Adrenal gland (tissue), 12 donors: Measurements from ENCODE around the gene GPR35. TPM values are rescaled to one million over a fixed set of nuclear protein-coding genes. Genes with fewer than 3 reads are reported as not detected.

Experiments used
- DNase-seq, 7 donors: peaks; one replicate each; pipeline ENCODE4 v3.0.0-alpha.2; 2019 to 2020
- H3K27ac ChIP-seq, 5 donors: fragments of 200-600 bp; sonication (generic) in 4 of 5; 1 replicate in 3 of 5; 2 replicates in 2 of 5; pipeline versions ENCODE4 v1.5.1 to v1.8.0; 2016 to 2020; ENCODE audit warnings: mild to moderate bottlenecking in 1 of 5
- H3K27me3 ChIP-seq: fragments of 200-600 bp; 2 replicates; pipeline ENCODE4 v1.8.0; 2021
- H3K36me3 ChIP-seq, 2 donors: fragments of 200-600 bp; replicated peaks in 1 of 2; 1 replicate in 1 of 2; 2 replicates in 1 of 2; pipeline versions ENCODE4 v1.5.1 to v1.8.0; 2018 to 2022
- H3K4me1 ChIP-seq, 2 donors: fragments of 200-600 bp; replicated peaks in 1 of 2; 1 replicate in 1 of 2; 2 replicates in 1 of 2; pipeline versions ENCODE4 v1.5.1 to v1.8.0; 2018 to 2021
- H3K4me3 ChIP-seq, 4 donors: fragments of 200-600 bp; sonication (generic) in 3 of 4; one replicate each; pipeline ENCODE4 v1.5.1; 2016 to 2018
- H3K9me3 ChIP-seq, 3 donors: fragments of 200-600 bp; sonication (generic) in 1 of 3; replicated peaks in 1 of 3; 1 replicate in 2 of 3; 2 replicates in 1 of 3; pipeline versions ENCODE4 v1.5.1 to v1.8.0; 2016 to 2021
- POLR2A ChIP-seq, 2 donors: fragments of 450-650 bp; IDR thresholded peaks; one replicate each; pipeline ENCODE4 v1.6.1; 2017; ENCODE audit warnings: antibody characterized with exemption in 2 of 2, mild to moderate bottlenecking in 2 of 2, moderate library complexity in 1 of 2
- WGBS, 4 donors: extraction: QIAGEN DNeasy Blood & Tissue Kit in 2 of 4; methylation state at CpG; one replicate each; pipeline versions ENCODE4 v1.1.5 to v1.1.7; 2013 to 2017; 5-methylcytosine and 5-hydroxymethylcytosine counted together
- intact Hi-C, 2 donors: fragments of 100-400 bp; cut with DNase I; formaldehyde crosslinking; loops; one replicate each; pipeline versions ENCODE4 v1.14.1 to v1.15.0; 2022 to 2023
- polyA plus RNA-seq, 3 donors: library from polyadenylated mRNA; stranded (reverse); fragments of 200-250 nt in 2 of 3; fragments of 350-450 nt in 1 of 3; fragmentation: Illumina TruSeq in 1 of 3; extraction: RNeasy Lipid Tissue Mini Kit (QIAGEN cat#74804) in 1 of 3; gene quantifications; one replicate each; pipeline ENCODE4 v1.2.3, GENCODE V29; 2013 to 2014
- total RNA-seq, 9 donors: library from RNA; depleted of rRNA in 4 of 9; stranded (reverse); fragments of >200 nt in 4 of 9; fragments of 120-200 nt in 1 of 9; fragmentation: NEBNext Ultra II Directional in 1 of 9; extraction: Animal tissue kit (Norgen Biotek cat#: 25700) in 1 of 9; gene quantifications; one replicate each; pipeline versions ENCODE4 v1.1.0 to v1.2.4, GENCODE V29; 2013 to 2023
- TF ChIP-seq, protein P1 (sequence below), 6 experiments: fragments of 450-650 bp in 4 of 6; fragments of 200-600 bp in 2 of 6; sonication (generic) in 1 of 6; IDR thresholded peaks; 1 replicate in 5 of 6; 2 replicates in 1 of 6; pipeline versions ENCODE4 v1.5.1 to v1.8.0; 2016 to 2021; ENCODE audit warnings: antibody characterized with exemption in 6 of 6, mild to moderate bottlenecking in 2 of 6, moderate library complexity in 1 of 6
- donor health status: healthy with polysubstance abuse.
- donor health status: Bipolar disorder and iron deficiency.
- donor health status: DM: yes; HTN: yes; CAD: no.
- donor health status: DM: no; HTN: no; CAD: no.
- donor health status: DM: no; HTN: no; CAD: no.
- donor health status: DM: yes; HTN: yes; CAD: no.

The GPR35 gene
- total and polyA plus RNA-seq, 12 donors: 0.07 to 5.7 (median 1.0) TPM; not detected in 1

DNA sequence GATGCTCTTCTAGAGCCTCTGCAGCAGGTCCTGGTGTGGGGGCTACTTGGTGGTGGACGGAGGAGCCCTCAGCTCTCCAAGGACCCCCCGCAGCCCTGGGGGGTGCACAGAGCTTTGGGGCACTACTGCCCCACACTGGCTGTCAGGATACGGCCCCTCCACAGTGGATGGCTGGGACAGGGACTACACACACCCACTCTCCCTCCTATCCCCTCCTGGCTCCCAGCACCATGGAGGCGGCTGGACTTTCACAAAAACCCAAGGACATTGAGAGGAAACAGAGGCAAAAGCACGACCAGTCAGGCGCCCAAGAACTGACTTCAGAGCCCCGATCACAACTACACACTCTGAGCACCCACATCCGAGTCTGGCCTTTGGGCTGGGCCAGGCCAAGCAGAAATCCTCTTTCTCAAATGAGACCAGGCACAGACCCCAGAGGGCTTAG lies 12.6 kb downstream of the GPR35 start:
- intact Hi-C loops: no loop called here
- Histone ChIP-seq H3K4me3 (no peak overlapping the region), H3K9me3 (no peaks in the 10 kb centered on the region), H3K36me3 (no peaks in the 10 kb centered on the region), H3K27me3 (no peaks in the 10 kb centered on the region), H3K27ac (no peak overlapping the region), H3K4me1 (no peaks in the 10 kb centered on the region)
- no peak for DNase-seq
- TF ChIP-seq POLR2A (IDR thresholded peaks at IDR 0.05): no peak
- TF ChIP-seq, protein P1, sequence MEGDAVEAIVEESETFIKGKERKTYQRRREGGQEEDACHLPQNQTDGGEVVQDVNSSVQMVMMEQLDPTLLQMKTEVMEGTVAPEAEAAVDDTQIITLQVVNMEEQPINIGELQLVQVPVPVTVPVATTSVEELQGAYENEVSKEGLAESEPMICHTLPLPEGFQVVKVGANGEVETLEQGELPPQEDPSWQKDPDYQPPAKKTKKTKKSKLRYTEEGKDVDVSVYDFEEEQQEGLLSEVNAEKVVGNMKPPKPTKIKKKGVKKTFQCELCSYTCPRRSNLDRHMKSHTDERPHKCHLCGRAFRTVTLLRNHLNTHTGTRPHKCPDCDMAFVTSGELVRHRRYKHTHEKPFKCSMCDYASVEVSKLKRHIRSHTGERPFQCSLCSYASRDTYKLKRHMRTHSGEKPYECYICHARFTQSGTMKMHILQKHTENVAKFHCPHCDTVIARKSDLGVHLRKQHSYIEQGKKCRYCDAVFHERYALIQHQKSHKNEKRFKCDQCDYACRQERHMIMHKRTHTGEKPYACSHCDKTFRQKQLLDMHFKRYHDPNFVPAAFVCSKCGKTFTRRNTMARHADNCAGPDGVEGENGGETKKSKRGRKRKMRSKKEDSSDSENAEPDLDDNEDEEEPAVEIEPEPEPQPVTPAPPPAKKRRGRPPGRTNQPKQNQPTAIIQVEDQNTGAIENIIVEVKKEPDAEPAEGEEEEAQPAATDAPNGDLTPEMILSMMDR (IDR thresholded peaks at IDR 0.05): no peak
- 60 to 84% (median 77%) methylated on average over 4 to 8 of the region's 8 CpGs for WGBS, 4 donors

DNA sequence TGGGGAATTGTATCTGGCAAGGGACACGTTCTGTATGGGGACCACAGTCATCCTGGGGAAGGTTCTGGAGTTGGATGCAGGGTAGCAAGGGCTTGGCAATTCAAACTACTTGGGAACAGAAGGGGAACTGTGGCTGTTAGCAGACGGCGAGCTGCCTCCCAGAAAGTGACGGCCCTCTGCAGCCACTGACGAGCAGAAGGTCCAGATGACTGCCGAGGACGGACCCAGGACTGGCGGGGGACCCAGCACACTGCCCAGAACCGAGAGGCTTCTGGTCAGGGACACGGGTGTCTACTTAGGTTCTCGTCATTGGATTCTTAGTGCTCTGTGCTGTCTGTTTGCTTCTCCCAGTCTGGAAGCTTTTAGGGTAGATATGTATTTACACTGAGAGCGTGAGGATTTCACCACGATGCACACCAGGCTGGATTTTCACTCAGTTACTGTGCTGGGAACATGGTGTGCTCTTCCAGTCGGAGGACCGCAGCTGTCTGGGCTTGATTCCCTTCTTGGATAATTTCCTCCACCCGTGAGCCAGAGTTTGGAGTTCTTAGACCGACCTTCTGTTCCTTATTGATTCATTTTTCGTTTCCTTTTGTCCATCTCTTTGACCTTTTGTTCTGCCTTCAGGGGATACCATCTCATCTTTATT lies 13.4 kb downstream of the GPR35 start:
- Histone ChIP-seq H3K36me3 (no peaks in the 10 kb centered on the region), H3K9me3 (no peaks in the 10 kb centered on the region), H3K27ac (no peak overlapping the region), H3K27me3 (no peaks in the 10 kb centered on the region), H3K4me1 (no peaks in the 10 kb centered on the region), H3K4me3 (no peak overlapping the region)
- TF ChIP-seq POLR2A (IDR thresholded peaks at IDR 0.05): no peak
- TF ChIP-seq, protein P1 (IDR thresholded peaks at IDR 0.05): no peak
- peak in 1 of 7 donors; percentile 5 for DNase-seq
- intact Hi-C loops: no loop called here
- WGBS, 4 donors: 60 to 71% (median 64%) methylated on average over 15 to 18 of the region's 18 CpGs

DNA sequence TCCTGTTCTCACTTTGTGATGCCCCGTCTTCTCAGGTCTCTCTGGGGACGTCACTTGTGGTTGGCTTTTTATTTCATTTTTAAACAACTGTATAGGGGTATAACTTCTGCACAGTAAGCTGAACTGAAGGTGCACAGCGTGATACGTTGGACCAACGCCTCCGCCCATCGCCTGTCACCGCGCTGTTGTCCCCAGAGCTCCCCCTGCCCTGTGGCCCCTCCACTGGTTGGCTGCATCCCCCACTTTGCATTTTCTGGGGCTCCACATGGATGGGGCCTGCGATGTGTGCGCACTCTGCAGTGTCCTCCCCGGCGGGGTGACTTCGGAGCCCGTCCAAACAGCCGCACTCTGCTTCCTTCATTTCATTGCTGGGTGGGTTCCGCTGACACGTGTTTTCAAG lies 14.3 kb downstream of the GPR35 start:
- Histone ChIP-seq H3K9me3 (no peaks in the 10 kb centered on the region), H3K36me3 (no peaks in the 10 kb centered on the region), H3K4me1 (no peaks in the 10 kb centered on the region), H3K27ac (no peak overlapping the region), H3K27me3 (no peaks in the 10 kb centered on the region), H3K4me3 (no peak overlapping the region)
- peak in 2 of 7 donors; percentile 3 to 15 for DNase-seq
- 88 to 91% (median 91%) methylated on average over 15 to 18 of the region's 18 CpGs for WGBS, 4 donors
- intact Hi-C loops: no loop called here
- TF ChIP-seq POLR2A (IDR thresholded peaks at IDR 0.05): no peak
- TF ChIP-seq, protein P1 (IDR thresholded peaks at IDR 0.05): no peak

DNA sequence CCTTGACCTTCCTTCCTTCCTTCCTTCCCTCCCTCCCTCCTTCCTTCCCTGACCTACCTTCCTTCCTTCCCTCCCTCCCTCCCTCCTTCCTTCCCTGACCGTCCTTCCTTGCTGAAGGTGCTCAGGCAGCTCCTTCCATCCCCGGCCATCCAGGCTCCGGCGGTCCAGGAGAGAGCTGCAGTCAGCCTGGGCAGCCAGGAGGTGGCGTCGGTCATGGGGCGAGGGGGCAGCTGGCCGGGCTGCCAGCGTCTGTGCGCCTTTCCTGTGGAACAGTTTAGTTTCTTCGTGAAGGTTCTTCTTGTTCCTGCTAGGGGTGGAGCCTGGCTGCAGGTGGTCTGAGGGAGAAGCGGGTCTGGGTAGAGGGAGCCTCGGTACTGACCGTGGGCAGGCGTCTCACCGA lies 15.7 kb downstream of the GPR35 start:
- peak in 5 of 7 donors; percentile 26 to 48 (median 29) for DNase-seq
- H3K36me3 ChIP-seq: no peaks in the 10 kb centered on the region
- no peaks in the 10 kb centered on the region for H3K27me3 ChIP-seq
- 10 to 80% (median 21%) methylated on average over 2 to 16 of the region's 16 CpGs for WGBS, 4 donors
- no peak overlapping the region for H3K27ac ChIP-seq
- intact Hi-C loops: no loop called here
- TF ChIP-seq, protein P1 (IDR thresholded peaks at IDR 0.05): peak in 2 of 6 experiments; percentile 19 to 43
- no peak for TF ChIP-seq POLR2A (IDR thresholded peaks at IDR 0.05)
- H3K4me1 ChIP-seq: no peaks in the 10 kb centered on the region
- no peaks in the 10 kb centered on the region for H3K9me3 ChIP-seq
- no peak overlapping the region for H3K4me3 ChIP-seq
